Measurements from ENCODE around the gene GPR156. TPM values are rescaled to one million over a fixed set of nuclear protein-coding genes. Genes with fewer than 3 reads are reported as not detected.

Gene GPR156
- total and polyA plus RNA-seq, 8 donors: 0.13 to 0.89 (median 0.37) TPM; not detected in 5

- intact Hi-C loops (cut with DNase I; ENCODE audit: low total_unique reads): no loop called here
- Histone ChIP-seq H3K4me3 (no peak overlapping the region), H3K27ac (no peak overlapping the region), H3K4me1 (peaks cover 0 to 8% (median 4%) of the 10 kb centered on the region in 4 donors), H3K27me3 (no peaks in the 10 kb centered on the region), H3K36me3 (no peaks in the 10 kb centered on the region), H3K9me3 (no peaks in the 10 kb centered on the region)
- WGBS, 5 donors: 60 to 70% (median 61%) methylated on average over 3 of the region's 3 CpGs
- TF ChIP-seq CTCF (IDR thresholded peaks at IDR 0.05): peak in 1 of 7 experiments; percentile 34
- no peak for TF ChIP-seq POLR2A (IDR thresholded peaks at IDR 0.05)
- TF ChIP-seq POLR2AphosphoS5 (IDR thresholded peaks at IDR 0.05): no peak
- peak in 1 of 2 donors; percentile 51 for DNase-seq
Observed at GRCh38 chr3:120198305-120198878, 86.6 kb downstream of the GPR156 start.

- DNase-seq: no peak
- Histone ChIP-seq H3K36me3 (no peaks in the 10 kb centered on the region), H3K4me1 (peaks cover 0 to 3% (median 0%) of the 10 kb centered on the region in 4 donors), H3K27me3 (no peaks in the 10 kb centered on the region), H3K27ac (no peak overlapping the region), H3K9me3 (no peaks in the 10 kb centered on the region), H3K4me3 (no peak overlapping the region)
- intact Hi-C loops (cut with DNase I; ENCODE audit: low total_unique reads): no loop called here
- TF ChIP-seq EP300 (IDR thresholded peaks at IDR 0.05) (no peak), CTCF (IDR thresholded peaks at IDR 0.05) (no peak), POLR2A (IDR thresholded peaks at IDR 0.05) (no peak), POLR2AphosphoS5 (IDR thresholded peaks at IDR 0.05) (no peak)
- WGBS, 5 donors: 63 to 82% (median 78%) methylated on average over 2 of the region's 2 CpGs
Observed at GRCh38 chr3:120196812-120197211, 88.2 kb downstream of the GPR156 start.

DNA sequence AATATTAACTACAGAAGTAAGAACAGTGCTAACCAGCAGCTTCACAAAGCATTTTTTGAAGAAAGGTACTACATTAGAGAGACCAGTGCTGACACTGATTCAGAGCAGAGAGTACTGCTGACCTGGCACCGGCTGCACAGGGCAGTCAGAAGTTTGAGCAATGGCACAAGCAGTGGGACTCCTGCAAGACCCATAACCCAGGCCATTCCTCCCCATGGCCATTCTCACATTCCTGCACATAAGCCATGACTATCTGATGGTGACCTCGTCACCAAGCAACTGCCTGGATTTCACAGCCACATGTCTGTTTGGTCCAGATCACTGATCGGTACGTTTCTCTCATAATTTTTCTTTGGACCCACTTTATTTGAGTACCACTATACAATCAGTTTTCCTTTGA lies 88.7 kb downstream of the GPR156 start:
- TF ChIP-seq POLR2A (IDR thresholded peaks at IDR 0.05) (no peak), EP300 (IDR thresholded peaks at IDR 0.05) (no peak), CTCF (IDR thresholded peaks at IDR 0.05) (no peak), POLR2AphosphoS5 (IDR thresholded peaks at IDR 0.05) (no peak)
- no peaks in the 10 kb centered on the region for H3K36me3 ChIP-seq

GRCh38 chr3:120193554-120193953 lies 91.5 kb downstream of the GPR156 start:
- H3K4me3 ChIP-seq: no peak overlapping the region
- no peaks in the 10 kb centered on the region for H3K9me3 ChIP-seq
- H3K4me1 ChIP-seq: peaks cover 0 to 3% (median 0%) of the 10 kb centered on the region in 4 donors
- TF ChIP-seq POLR2AphosphoS5 (IDR thresholded peaks at IDR 0.05): no peak
- TF ChIP-seq EP300 (IDR thresholded peaks at IDR 0.05): no peak
- no peak for TF ChIP-seq CTCF (IDR thresholded peaks at IDR 0.05)
- no peak for TF ChIP-seq POLR2A (IDR thresholded peaks at IDR 0.05)
- intact Hi-C loops (cut with DNase I; ENCODE audit: low total_unique reads): no loop called here
- peak in 1 of 2 donors; percentile 13 for DNase-seq
- no peaks in the 10 kb centered on the region for H3K36me3 ChIP-seq
- no peaks in the 10 kb centered on the region for H3K27me3 ChIP-seq
- H3K27ac ChIP-seq: no peak overlapping the region

More for the DNA sequence above, 88.7 kb downstream of the GPR156 start:
- WGBS, 5 donors: 84 to 88% (median 87%) methylated on average over 4 of the region's 4 CpGs
- Histone ChIP-seq H3K4me1 (peaks cover 0 to 3% (median 0%) of the 10 kb centered on the region in 4 donors), H3K4me3 (no peak overlapping the region), H3K27me3 (no peaks in the 10 kb centered on the region), H3K9me3 (no peaks in the 10 kb centered on the region), H3K27ac (no peak overlapping the region)
- intact Hi-C loops (cut with DNase I; ENCODE audit: low total_unique reads): no loop called here
- no peak for DNase-seq
